Testis (tissue), 2 donors: ENCODE data around the gene SORCS3.

Source experiments
- POLR2A ChIP-seq: fragments of 450-650 bp; IDR thresholded peaks from one replicate; pipeline ENCODE4 v1.6.1; 2017; ENCODE audit warnings: antibody characterized with exemption, mild to moderate bottlenecking, moderate library complexity
- TF ChIP-seq, protein P1 (sequence below), 3 experiments: fragments of 450-650 bp in 2 of 3; fragments of 200-600 bp in 1 of 3; sonication (generic) in 1 of 3; IDR thresholded peaks; one replicate each; pipeline ENCODE4 v1.5.1; 2016 to 2019; ENCODE audit warnings: antibody characterized with exemption in 3 of 3, mild to moderate bottlenecking in 2 of 3, moderate library complexity in 1 of 3

DNA sequence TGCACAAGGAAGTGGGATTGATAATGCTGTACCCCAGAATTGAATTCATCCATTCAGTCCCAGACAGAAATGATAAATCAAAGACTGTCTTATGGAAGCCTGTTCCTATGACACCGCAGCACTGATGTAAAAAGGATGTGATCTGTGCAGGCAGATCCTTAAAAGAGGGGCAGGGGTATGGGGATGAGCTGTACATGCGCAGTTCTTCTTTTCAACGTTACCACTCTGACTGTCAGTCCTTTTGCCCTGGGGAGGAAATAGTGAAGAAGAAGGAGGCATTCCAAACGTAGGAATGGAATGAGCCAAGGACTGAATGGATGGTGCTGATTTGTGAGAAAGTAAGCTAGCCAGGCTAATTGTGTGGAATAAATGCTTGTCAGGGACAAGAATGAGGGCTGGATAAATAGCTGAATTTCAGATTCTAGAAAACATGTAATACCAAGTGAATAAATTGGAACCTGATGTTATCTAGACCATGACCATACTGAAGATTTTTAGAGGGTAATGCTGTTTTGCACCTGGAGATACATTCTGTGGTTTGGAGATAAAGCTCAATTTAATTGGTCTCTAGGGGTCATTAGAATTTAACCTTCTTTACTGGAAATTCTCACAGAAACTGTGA lies 509.3 kb downstream of the SORCS3 start:
- TF ChIP-seq, protein P1, sequence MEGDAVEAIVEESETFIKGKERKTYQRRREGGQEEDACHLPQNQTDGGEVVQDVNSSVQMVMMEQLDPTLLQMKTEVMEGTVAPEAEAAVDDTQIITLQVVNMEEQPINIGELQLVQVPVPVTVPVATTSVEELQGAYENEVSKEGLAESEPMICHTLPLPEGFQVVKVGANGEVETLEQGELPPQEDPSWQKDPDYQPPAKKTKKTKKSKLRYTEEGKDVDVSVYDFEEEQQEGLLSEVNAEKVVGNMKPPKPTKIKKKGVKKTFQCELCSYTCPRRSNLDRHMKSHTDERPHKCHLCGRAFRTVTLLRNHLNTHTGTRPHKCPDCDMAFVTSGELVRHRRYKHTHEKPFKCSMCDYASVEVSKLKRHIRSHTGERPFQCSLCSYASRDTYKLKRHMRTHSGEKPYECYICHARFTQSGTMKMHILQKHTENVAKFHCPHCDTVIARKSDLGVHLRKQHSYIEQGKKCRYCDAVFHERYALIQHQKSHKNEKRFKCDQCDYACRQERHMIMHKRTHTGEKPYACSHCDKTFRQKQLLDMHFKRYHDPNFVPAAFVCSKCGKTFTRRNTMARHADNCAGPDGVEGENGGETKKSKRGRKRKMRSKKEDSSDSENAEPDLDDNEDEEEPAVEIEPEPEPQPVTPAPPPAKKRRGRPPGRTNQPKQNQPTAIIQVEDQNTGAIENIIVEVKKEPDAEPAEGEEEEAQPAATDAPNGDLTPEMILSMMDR (IDR thresholded peaks at IDR 0.05) = no peak
- no peak for TF ChIP-seq POLR2A
